Measurements from ENCODE around the gene KCNK10.
"Not testable (repeated sequence)": the region's sequence is repeated elsewhere in the genome, so short reads cannot be mapped to it uniquely, and the experiment has no call there.

KCNK10 gene

GRCh38 chr14:88266474-88266873, 56.6 kb downstream of the KCNK10 start:
- DNase-seq (ENCODE audit: low spot score), result no peak

GRCh38 chr14:88264116-88264515, 59.0 kb downstream of the KCNK10 start:
- DNase-seq (ENCODE audit: low spot score), result no peak

- DNase-seq (ENCODE audit: low spot score), result not testable (repeated sequence)
Observed at GRCh38 chr14:88261302-88261701, 61.8 kb downstream of the KCNK10 start.

- DNase-seq (ENCODE audit: low spot score), result no peak
Observed at GRCh38 chr14:88258021-88258420, 65.0 kb downstream of the KCNK10 start.

GRCh38 chr14:88256997-88257950, 65.8 kb downstream of the KCNK10 start:
- no peak for DNase-seq (ENCODE audit: low spot score)

GRCh38 chr14:88255798-88256197, 67.3 kb downstream of the KCNK10 start:
- no peak for DNase-seq (ENCODE audit: low spot score)

GRCh38 chr14:88255196-88255595, 67.9 kb downstream of the KCNK10 start:
- DNase-seq (ENCODE audit: low spot score), result no peak

GRCh38 chr14:88252498-88252897, 70.6 kb downstream of the KCNK10 start:
- no peak for DNase-seq (ENCODE audit: low spot score)

- DNase-seq (ENCODE audit: low spot score), result no peak
Observed at GRCh38 chr14:88251650-88252049, 71.4 kb downstream of the KCNK10 start.

GRCh38 chr14:88249266-88249665, 73.8 kb downstream of the KCNK10 start:
- DNase-seq (ENCODE audit: low spot score), result no peak

- no peak for DNase-seq (ENCODE audit: low spot score)
Observed at GRCh38 chr14:88248606-88249005, 74.5 kb downstream of the KCNK10 start.

- no peak for DNase-seq (ENCODE audit: low spot score)
Observed at GRCh38 chr14:88247228-88247627, 75.8 kb downstream of the KCNK10 start.

GRCh38 chr14:88245321-88245720, 77.7 kb downstream of the KCNK10 start:
- no peak for DNase-seq (ENCODE audit: low spot score)

GRCh38 chr14:88243946-88244345, 79.1 kb downstream of the KCNK10 start:
- DNase-seq (ENCODE audit: low spot score), result no peak

GRCh38 chr14:88242446-88242845, 80.6 kb downstream of the KCNK10 start:
- no peak for DNase-seq (ENCODE audit: low spot score)

- DNase-seq (ENCODE audit: low spot score), result no peak
Observed at GRCh38 chr14:88241810-88242209, 81.3 kb downstream of the KCNK10 start.

- no peak for DNase-seq (ENCODE audit: low spot score)
Observed at GRCh38 chr14:88234442-88234841, 88.6 kb downstream of the KCNK10 start.

GRCh38 chr14:88233915-88234314, 89.2 kb downstream of the KCNK10 start:
- peak; percentile 5 for DNase-seq (ENCODE audit: low spot score)

- DNase-seq (ENCODE audit: low spot score), result no peak
Observed at GRCh38 chr14:88232771-88233170, 90.3 kb downstream of the KCNK10 start.

GRCh38 chr14:88231603-88232002, 91.5 kb downstream of the KCNK10 start:
- no peak for DNase-seq (ENCODE audit: low spot score)

GRCh38 chr14:88229428-88229827, 93.6 kb downstream of the KCNK10 start:
- no peak for DNase-seq (ENCODE audit: low spot score)

- DNase-seq (ENCODE audit: low spot score), result peak; percentile 54
Observed at GRCh38 chr14:88228522-88229236, 94.4 kb downstream of the KCNK10 start.

- DNase-seq (ENCODE audit: low spot score), result peak; percentile 11
Observed at GRCh38 chr14:88227693-88228092, 95.4 kb downstream of the KCNK10 start.

Data from activated CD4-positive, alpha-beta T cell treated with anti-CD3 and anti-CD28 coated beads, Interleukin-2, Interleukin-4, amounts not matched to agents 100 ng/mL and 50 ng/mL, durations not matched to agents 16 hours and 8 hours (primary cell).